Endothelial cell (in vitro differentiated cells): ENCODE results near the gene SPATS2. TPM values are rescaled to one million over a fixed set of nuclear protein-coding genes. Genes with fewer than 3 reads are reported as not detected.
A peak's percentile ranks its signal among the peaks of the same experiment; 100 is the strongest.

Experiments
- DNase-seq: peaks from one replicate; pipeline ENCODE4 v3.0.0; 2021; ENCODE audit warnings: low spot score
- H3K27ac Mint-ChIP-seq: one replicate; pipeline ENCODE4 v1.8.0; 2021; ENCODE audit warnings: mixed read lengths, inconsistent platforms; ENCODE audit not compliant: unreplicated experiment
- H3K27me3 Mint-ChIP-seq: one replicate; pipeline ENCODE4 v1.8.0; 2021; ENCODE audit warnings: mild to moderate bottlenecking, moderate library complexity, mixed read lengths, inconsistent platforms; ENCODE audit not compliant: unreplicated experiment
- H3K36me3 Mint-ChIP-seq: one replicate; pipeline ENCODE4 v1.8.0; 2021; ENCODE audit warnings: mild to moderate bottlenecking, low read depth, mixed read lengths, inconsistent platforms; ENCODE audit not compliant: unreplicated experiment
- H3K4me1 Mint-ChIP-seq: one replicate; pipeline ENCODE4 v1.8.0; 2021; ENCODE audit warnings: mild to moderate bottlenecking, mixed read lengths, inconsistent platforms; ENCODE audit not compliant: unreplicated experiment
- H3K4me3 Mint-ChIP-seq: one replicate; pipeline ENCODE4 v1.8.0; 2021; ENCODE audit warnings: mild to moderate bottlenecking, mixed read lengths, inconsistent platforms; ENCODE audit not compliant: unreplicated experiment
- H3K9me3 Mint-ChIP-seq: one replicate; pipeline ENCODE4 v1.8.0; 2021; ENCODE audit warnings: mixed read lengths, inconsistent platforms; ENCODE audit not compliant: unreplicated experiment
- total RNA-seq: library from RNA; stranded (reverse); fragmentation: NEBNext Ultra II Directional; extraction: Animal tissue kit (Norgen Biotek cat#: 25700); gene quantifications from one replicate; pipeline ENCODE4 v1.2.1, GENCODE V29; 2021; ENCODE audit not compliant: unreplicated experiment
- TF ChIP-seq, protein P1 (sequence below): fragments of 200-600 bp; sonication (generic); IDR thresholded peaks from one replicate; pipeline ENCODE4 v1.5.0; 2021; ENCODE audit warnings: antibody characterized with exemption; ENCODE audit not compliant: unreplicated experiment

The SPATS2 gene
- total RNA-seq, 1 donor from 2014 or later: 37.3 TPM

DNA sequence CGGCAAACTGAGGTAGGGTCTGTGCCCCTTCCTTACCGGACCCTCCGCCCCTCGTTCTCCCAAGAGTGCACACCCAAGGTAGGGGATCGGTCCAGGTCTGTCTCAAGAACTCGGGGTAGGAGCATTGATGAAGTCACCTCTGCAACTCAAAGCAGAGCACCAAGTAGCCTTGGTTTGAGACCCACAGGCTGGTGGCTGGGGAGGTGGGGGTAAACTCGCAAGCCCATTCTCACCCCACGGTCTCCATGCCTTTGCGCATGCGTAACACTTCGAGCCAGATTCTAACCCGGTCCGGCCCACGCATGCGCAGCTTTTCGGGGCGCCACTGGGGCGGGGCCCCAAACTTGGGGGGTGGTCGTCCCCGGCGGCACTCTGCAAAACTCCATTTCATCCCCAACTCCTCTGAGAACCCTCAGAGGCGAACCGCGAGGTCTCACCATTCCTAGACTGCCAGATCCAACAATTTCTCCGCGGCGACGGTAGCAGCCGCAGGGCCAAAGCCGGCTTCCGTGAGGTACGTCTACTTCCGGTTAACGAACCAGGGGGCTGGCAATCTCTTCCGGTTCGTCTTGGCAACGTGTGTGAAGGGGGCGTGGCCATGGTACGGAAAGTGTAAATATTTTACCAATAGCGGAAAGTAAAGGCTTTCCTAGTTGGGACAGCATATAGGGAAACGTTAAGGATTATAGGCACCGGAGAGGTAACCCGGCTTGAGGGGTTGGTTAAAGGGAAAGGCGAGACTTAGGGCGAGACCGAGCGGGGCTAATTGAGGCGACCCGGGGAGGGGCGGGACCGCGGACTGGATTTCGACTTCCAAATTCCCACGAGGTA, 200.6 kb downstream of the SPATS2 start, which contains the start of gene MCRS1:
TSS of gene MCRS1 (minus strand) at position 532 of the 831 bp plus-strand sequence. CDS start 1,411 bp downstream, outside the sequence.
- TF ChIP-seq, protein P1, sequence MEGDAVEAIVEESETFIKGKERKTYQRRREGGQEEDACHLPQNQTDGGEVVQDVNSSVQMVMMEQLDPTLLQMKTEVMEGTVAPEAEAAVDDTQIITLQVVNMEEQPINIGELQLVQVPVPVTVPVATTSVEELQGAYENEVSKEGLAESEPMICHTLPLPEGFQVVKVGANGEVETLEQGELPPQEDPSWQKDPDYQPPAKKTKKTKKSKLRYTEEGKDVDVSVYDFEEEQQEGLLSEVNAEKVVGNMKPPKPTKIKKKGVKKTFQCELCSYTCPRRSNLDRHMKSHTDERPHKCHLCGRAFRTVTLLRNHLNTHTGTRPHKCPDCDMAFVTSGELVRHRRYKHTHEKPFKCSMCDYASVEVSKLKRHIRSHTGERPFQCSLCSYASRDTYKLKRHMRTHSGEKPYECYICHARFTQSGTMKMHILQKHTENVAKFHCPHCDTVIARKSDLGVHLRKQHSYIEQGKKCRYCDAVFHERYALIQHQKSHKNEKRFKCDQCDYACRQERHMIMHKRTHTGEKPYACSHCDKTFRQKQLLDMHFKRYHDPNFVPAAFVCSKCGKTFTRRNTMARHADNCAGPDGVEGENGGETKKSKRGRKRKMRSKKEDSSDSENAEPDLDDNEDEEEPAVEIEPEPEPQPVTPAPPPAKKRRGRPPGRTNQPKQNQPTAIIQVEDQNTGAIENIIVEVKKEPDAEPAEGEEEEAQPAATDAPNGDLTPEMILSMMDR: no peak
- H3K27ac Mint-ChIP-seq: peak within 1 kb of the TSS; percentile 98
- H3K27me3 Mint-ChIP-seq: peaks cover 7% of the 10 kb centered on the region
- H3K4me1 Mint-ChIP-seq: peaks cover 24% of the 10 kb centered on the region
- no peaks in the 10 kb centered on the region for H3K9me3 Mint-ChIP-seq
- peaks cover 3% of the 10 kb centered on the region for H3K36me3 Mint-ChIP-seq
- peak; percentile 77 for DNase-seq
- H3K4me3 Mint-ChIP-seq: peak within 1 kb of the TSS; percentile 98

DNA sequence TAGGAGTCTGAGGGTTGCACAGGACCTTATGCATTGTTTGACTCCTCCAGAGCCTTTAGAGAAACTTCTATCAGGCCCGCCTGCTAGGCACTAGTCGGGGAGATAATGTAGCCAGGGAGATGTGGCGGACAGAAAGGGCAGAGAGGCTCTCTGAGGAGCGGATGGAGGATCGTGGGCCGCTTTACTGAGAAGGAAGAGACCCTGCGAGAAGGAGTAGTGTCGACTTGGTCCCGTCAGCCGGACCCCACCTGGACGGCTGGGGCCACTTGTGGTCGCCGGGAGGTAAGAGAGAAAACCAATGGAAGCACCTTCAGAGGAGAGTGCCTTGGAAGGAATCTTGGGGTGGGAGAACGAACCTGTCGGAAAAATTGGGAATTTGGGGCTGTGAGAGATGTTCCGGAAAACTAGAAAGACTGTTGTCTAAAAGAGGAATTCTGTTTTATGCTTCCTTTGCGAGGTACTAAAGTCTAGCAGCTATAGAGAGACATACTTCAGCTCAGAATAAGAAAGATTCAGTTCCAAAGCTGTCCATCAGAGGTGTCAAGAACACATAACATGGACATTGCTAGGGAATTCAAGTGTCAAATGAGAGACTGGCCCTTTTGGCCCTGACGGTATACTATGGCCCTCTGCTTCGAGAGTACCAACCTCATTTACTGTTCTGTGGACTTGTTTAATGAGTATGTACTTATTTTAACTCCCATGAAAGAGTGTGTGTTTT, 201.3 kb downstream of the SPATS2 start:
- DNase-seq: no peak
- TF ChIP-seq, protein P1: no peak
- H3K4me3 Mint-ChIP-seq: peak overlapping the region; percentile 98
- peaks cover 3% of the 10 kb centered on the region for H3K36me3 Mint-ChIP-seq
- H3K27me3 Mint-ChIP-seq: peaks cover 7% of the 10 kb centered on the region
- H3K27ac Mint-ChIP-seq: peak overlapping the region; percentile 98
- H3K4me1 Mint-ChIP-seq: peaks cover 24% of the 10 kb centered on the region
- no peaks in the 10 kb centered on the region for H3K9me3 Mint-ChIP-seq

Other genes with a start within 250 kb of the SPATS2 start
- gene TUBA1B, start 236.1 kb upstream of the SPATS2 start, total RNA-seq: 915 TPM
- gene TUBA1A, start 178.4 kb upstream of the SPATS2 start, total RNA-seq: 924 TPM
- 129 TPM for gene TUBA1C, start 102.4 kb upstream of the SPATS2 start, total RNA-seq
- gene PRPH, start 72.3 kb upstream of the SPATS2 start, total RNA-seq: not detected
- 12.4 TPM for gene TROAP, start 44.2 kb upstream of the SPATS2 start, total RNA-seq
- gene C1QL4, start 30.3 kb upstream of the SPATS2 start, total RNA-seq: not detected
- gene DNAJC22, start 20.6 kb upstream of the SPATS2 start, total RNA-seq: 1.8 TPM
- 0.15 TPM for gene KCNH3, start 171.6 kb downstream of the SPATS2 start, total RNA-seq
- gene MCRS1, start 200.7 kb downstream of the SPATS2 start, total RNA-seq: 60.8 TPM
- gene FAM186B, start 238.2 kb downstream of the SPATS2 start, total RNA-seq: 1.9 TPM